Activated CD8-positive, alpha-beta T cell treated with anti-CD3 and anti-CD28 coated beads for 36 hours (primary cell): ENCODE data around the gene TIMM44. TPM values are rescaled to one million over a fixed set of nuclear protein-coding genes. Genes with fewer than 3 reads are reported as not detected.

Experiments
- ATAC-seq: fragments of 200-7000 bp; cut with Tn5 transposase; one replicate; pipeline ENCODE4 v1.10.0; 2021; ENCODE audit warnings: mild to moderate bottlenecking, moderate library complexity
- CTCF ChIA-PET: fragments of 350-600 bp; sonication (Branson Sonifier 250); formaldehyde crosslinking; loops from one replicate; lab custom pipeline; 2021; ENCODE audit warnings: antibody characterized with exemption; lab: Charles Lee
- POLR2A ChIA-PET: fragments of 350-600 bp; sonication (Branson Sonifier 250); formaldehyde crosslinking; loops from one replicate; lab custom pipeline; 2021; ENCODE audit warnings: antibody characterized with exemption; lab: Charles Lee
- DNase-seq: peaks from one replicate; pipeline ENCODE4 v3.0.0-alpha.2; 2020
- H3K27ac Mint-ChIP-seq: one replicate; pipeline ENCODE4 v1.8.0; 2021; ENCODE audit warnings: mild to moderate bottlenecking, mixed read lengths
- H3K27me3 Mint-ChIP-seq: one replicate; pipeline ENCODE4 v1.8.0; 2021; ENCODE audit warnings: mixed read lengths
- H3K36me3 Mint-ChIP-seq: one replicate; pipeline ENCODE4 v1.8.0; 2021; ENCODE audit warnings: low read depth, mixed read lengths
- H3K4me1 Mint-ChIP-seq: one replicate; pipeline ENCODE4 v1.8.0; 2021; ENCODE audit warnings: low read depth, mixed read lengths
- H3K4me3 Mint-ChIP-seq: one replicate; pipeline ENCODE4 v1.8.0; 2021; ENCODE audit warnings: mild to moderate bottlenecking, moderate library complexity, mixed read lengths
- H3K9me3 Mint-ChIP-seq: one replicate; pipeline ENCODE4 v1.8.0; 2021; ENCODE audit warnings: mixed read lengths
- CTCF ChIP-seq: fragments of 200-600 bp; IDR thresholded peaks from one replicate; pipeline ENCODE4 v1.8.0; 2022; ENCODE audit warnings: antibody characterized with exemption, mild to moderate bottlenecking
- intact Hi-C: fragments of 100-400 bp; cut with micrococcal nuclease; formaldehyde crosslinking; loops from one replicate; pipeline ENCODE4 v1.10.0; 2022
- total RNA-seq, 2 experiments: library from RNA; stranded (reverse); gene quantifications; one replicate each; pipeline ENCODE4 v1.2.3, GENCODE V29; 2021

TIMM44 gene
- total RNA-seq, 2 experiments from 2014 or later, result 92.3 to 95.5 TPM

DNA sequence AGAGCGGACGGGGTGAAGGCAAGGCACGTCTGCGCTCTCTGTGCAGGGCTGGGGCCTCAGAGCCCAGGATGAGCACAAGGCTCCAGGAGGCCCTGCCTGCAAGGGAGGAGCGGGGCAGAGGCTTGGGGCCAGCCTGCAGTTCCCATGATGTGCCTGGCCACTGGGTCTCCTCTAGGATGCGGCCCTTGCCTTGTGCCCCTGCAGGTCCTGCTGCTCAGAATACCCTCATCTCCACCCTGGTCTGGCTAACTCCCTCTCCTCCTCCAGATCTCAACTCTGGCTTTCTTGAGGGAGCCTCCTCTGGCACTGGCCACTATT lies 34.2 kb upstream of the TIMM44 start:
- intact Hi-C loops, result no loop called here
- CTCF ChIA-PET, result interaction anchor here (1.6 kb wide), 1 partner anchor 25 kb away, joined by 5 read pairs; no protein-coding TSS in a partner anchor
- no peak for ATAC-seq
- DNase-seq, result no peak
- Mint-ChIP-seq H3K4me1 (no peaks in the 10 kb centered on the region), H3K27ac (no peak overlapping the region), H3K4me3 (no peak overlapping the region), H3K36me3 (peaks cover 9% of the 10 kb centered on the region), H3K27me3 (no peaks in the 10 kb centered on the region), H3K9me3 (no peaks in the 10 kb centered on the region)
- TF ChIP-seq CTCF, result no peak
- POLR2A ChIA-PET, result no interaction called here

- Mint-ChIP-seq H3K4me1 (no peaks in the 10 kb centered on the region), H3K27ac (no peak overlapping the region), H3K36me3 (peaks cover 9% of the 10 kb centered on the region), H3K27me3 (no peaks in the 10 kb centered on the region), H3K4me3 (no peak overlapping the region), H3K9me3 (no peaks in the 10 kb centered on the region)
- intact Hi-C loops, result no loop called here
- CTCF ChIA-PET, result interaction anchor here (1.6 kb wide), 1 partner anchor 25 kb away, joined by 5 read pairs; no protein-coding TSS in a partner anchor
- POLR2A ChIA-PET, result interaction anchor here (0.8 kb wide), 1 partner anchor 9 kb away, joined by 3 read pairs; no protein-coding TSS in a partner anchor
- no peak for DNase-seq
- ATAC-seq, result no peak
- TF ChIP-seq CTCF, result no peak
Measured at GRCh38 chr19:7977021-7977722, 33.7 kb upstream of the TIMM44 start.

DNA sequence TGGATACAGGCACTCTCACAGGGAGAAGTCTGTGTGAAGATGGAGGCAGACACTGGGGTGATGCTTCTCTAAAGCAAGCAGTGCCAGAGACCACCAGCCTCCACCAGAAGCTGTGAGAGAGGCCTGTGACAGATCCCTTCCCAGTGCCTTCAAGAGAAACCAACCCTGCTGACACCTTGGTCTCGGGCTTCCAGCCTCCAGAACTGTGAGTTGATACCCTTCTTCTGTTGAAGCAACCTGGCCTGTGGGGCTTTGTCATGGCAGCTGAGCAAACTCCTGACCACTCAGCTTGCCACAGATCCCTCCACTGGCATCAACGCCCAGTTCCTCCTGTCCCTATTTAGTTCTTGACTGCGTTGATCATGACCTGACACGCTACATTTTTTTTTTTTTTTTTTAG lies 33.0 kb upstream of the TIMM44 start:
- POLR2A ChIA-PET, result interaction anchor here (0.8 kb wide), 1 partner anchor 9 kb away, joined by 3 read pairs; no protein-coding TSS in a partner anchor

GRCh38 chr19:7975037-7975436 lies 31.6 kb upstream of the TIMM44 start:
- no peak for TF ChIP-seq CTCF
- H3K4me3 Mint-ChIP-seq, result no peak overlapping the region
- POLR2A ChIA-PET, result interaction anchor here (0.6 kb wide), 1 partner anchor 25 kb away, joined by 3 read pairs; no protein-coding TSS in a partner anchor
- no peaks in the 10 kb centered on the region for H3K27me3 Mint-ChIP-seq
- no peak for DNase-seq
- H3K27ac Mint-ChIP-seq, result no peak overlapping the region
- ATAC-seq, result no peak
- H3K9me3 Mint-ChIP-seq, result no peaks in the 10 kb centered on the region
- intact Hi-C loops, result no loop called here
- CTCF ChIA-PET, result interaction anchor here (1.2 to 1.6 kb wide), 2 partner anchors 46 to 278 kb away, joined by 3 read pairs; no protein-coding TSS in a partner anchor
- H3K36me3 Mint-ChIP-seq, result peaks cover 13% of the 10 kb centered on the region
- H3K4me1 Mint-ChIP-seq, result no peaks in the 10 kb centered on the region

More for the DNA sequence above, 33.0 kb upstream of the TIMM44 start:
- no peak overlapping the region for H3K4me3 Mint-ChIP-seq
- no peaks in the 10 kb centered on the region for H3K9me3 Mint-ChIP-seq
- no peak for DNase-seq
- intact Hi-C loops, result no loop called here
- peaks cover 9% of the 10 kb centered on the region for H3K36me3 Mint-ChIP-seq
- H3K27me3 Mint-ChIP-seq, result no peaks in the 10 kb centered on the region
- CTCF ChIA-PET, result no interaction called here
- TF ChIP-seq CTCF, result no peak
- no peaks in the 10 kb centered on the region for H3K4me1 Mint-ChIP-seq
- no peak overlapping the region for H3K27ac Mint-ChIP-seq
- no peak for ATAC-seq

DNA sequence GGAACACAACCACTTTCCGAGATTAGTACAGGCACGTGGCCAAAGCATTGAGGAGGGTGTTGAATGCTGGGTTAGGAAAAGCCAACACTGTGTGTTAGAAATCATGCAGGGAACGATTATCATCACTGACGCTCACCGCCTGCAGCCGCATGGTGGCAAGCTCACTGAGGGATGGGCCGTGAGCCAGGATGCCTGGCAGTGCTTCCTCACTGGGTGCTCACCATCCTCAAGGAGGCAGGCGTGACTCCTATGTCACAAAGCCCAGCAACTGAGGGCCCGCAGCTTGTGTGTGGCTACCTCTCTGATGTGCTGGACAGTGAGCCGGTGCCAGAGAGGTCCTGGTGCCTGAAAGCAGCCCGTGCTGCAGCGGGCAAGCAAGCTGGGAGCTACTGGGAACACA lies 30.4 kb upstream of the TIMM44 start:
- H3K36me3 Mint-ChIP-seq, result peaks cover 15% of the 10 kb centered on the region
- intact Hi-C loops, result no loop called here
- CTCF ChIA-PET, result interaction anchor here (0.8 to 1.6 kb wide), 2 partner anchors 28 to 45 kb away, joined by 3 read pairs; no protein-coding TSS in a partner anchor
- no peaks in the 10 kb centered on the region for H3K27me3 Mint-ChIP-seq
- ATAC-seq (no peak), DNase-seq (no peak)
- TF ChIP-seq CTCF, result no peak
- H3K4me1 Mint-ChIP-seq, result no peaks in the 10 kb centered on the region
- no peak overlapping the region for H3K27ac Mint-ChIP-seq
- no peak overlapping the region for H3K4me3 Mint-ChIP-seq
- POLR2A ChIA-PET, result no interaction called here
- H3K9me3 Mint-ChIP-seq, result no peaks in the 10 kb centered on the region
